ENCODE results near the gene ABHD17C. TPM values are rescaled to one million over a fixed set of nuclear protein-coding genes. Genes with fewer than 3 reads are reported as not detected.
A peak's percentile ranks its signal among the peaks of the same experiment; 100 is the strongest.

Gene ABHD17C
- polyA plus RNA-seq, 1 donor (not counting 4 experiments of a cell fraction or from before 2014, with no cell fraction given), result 23.3 TPM

DNA sequence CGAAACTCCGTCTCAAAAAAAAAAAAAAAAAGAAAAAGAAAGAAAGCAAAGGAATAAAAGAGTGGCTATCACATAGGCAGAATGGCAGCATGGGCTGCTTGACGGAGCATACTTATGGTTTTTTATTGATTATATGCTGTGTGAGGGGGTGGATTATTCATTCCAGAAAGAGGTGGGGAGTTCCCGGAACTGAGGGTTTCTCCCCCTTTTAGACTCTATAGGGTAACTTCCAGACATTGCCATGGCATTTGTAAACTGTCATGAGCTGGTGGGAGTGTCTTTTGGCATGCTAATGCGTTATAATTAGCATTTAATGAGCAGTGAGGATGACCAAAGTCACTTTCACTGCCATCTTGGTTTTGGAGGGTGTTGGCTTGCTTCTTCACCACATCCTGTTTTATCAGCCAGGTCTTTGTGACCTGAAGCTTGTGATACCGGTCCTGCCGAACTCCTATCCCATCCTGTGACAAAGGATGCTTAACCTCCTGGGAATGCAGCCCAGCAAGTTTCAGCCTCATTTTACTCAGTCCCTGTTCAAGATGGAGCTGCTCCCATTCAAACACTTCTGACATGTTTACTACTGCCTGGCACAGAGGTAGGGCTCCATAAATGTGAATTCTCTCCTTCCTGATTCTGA, 15.8 kb upstream of the ABHD17C start:
- Histone ChIP-seq H3K79me2 (ENCODE audit: control insufficient read depth, insufficient read depth, low read length) (no peaks in the 10 kb centered on the region), H2AFZ (ENCODE audit: control insufficient read depth, low read length) (peak overlapping the region; percentile 81), H3K4me1 (ENCODE audit: control insufficient read depth, extremely low read depth, insufficient read depth, low read length) (peaks cover 21% of the 10 kb centered on the region), H3K4me2 (ENCODE audit: control insufficient read depth, extremely low read depth, insufficient read depth, low read depth, low read length) (peak overlapping the region; percentile 64), H3K9ac (ENCODE audit: control insufficient read depth, extremely low read depth, insufficient read depth, low read length) (peak overlapping the region; percentile 20), H3K27ac (ENCODE audit: control insufficient read depth, insufficient read depth, low read length) (peak overlapping the region; percentile 90), H4K20me1 (ENCODE audit: control insufficient read depth, extremely low read depth, insufficient read depth, low read length) (no peaks in the 10 kb centered on the region), H3K4me3 (ENCODE audit: control insufficient read depth in 2 of 3, extremely low read depth in 1 of 3, insufficient read depth in 2 of 3, low read depth in 1 of 3, low read length in 3 of 3) (peak overlapping the region in 1 of 3 experiments; percentile 41), H3K9me3 (ENCODE audit: control insufficient read depth, low read depth, low read length) (no peaks in the 10 kb centered on the region), H3K27me3 (ENCODE audit: control insufficient read depth, extremely low read depth, insufficient read depth, low read length) (no peaks in the 10 kb centered on the region), H3K9me1 (ENCODE audit: control insufficient read depth, extremely low read depth, insufficient read depth, low read length) (no peaks in the 10 kb centered on the region), H3K36me3 (ENCODE audit: control insufficient read depth in 2 of 2, extremely low read depth in 1 of 2, insufficient read depth in 2 of 2, low read length in 2 of 2) (no peaks in the 10 kb centered on the region)
- DNase-seq (ENCODE audit: low read depth, low spot score) (peak; percentile 61), FAIRE-seq (peak; percentile 93)
- TF ChIP-seq, protein P1, sequence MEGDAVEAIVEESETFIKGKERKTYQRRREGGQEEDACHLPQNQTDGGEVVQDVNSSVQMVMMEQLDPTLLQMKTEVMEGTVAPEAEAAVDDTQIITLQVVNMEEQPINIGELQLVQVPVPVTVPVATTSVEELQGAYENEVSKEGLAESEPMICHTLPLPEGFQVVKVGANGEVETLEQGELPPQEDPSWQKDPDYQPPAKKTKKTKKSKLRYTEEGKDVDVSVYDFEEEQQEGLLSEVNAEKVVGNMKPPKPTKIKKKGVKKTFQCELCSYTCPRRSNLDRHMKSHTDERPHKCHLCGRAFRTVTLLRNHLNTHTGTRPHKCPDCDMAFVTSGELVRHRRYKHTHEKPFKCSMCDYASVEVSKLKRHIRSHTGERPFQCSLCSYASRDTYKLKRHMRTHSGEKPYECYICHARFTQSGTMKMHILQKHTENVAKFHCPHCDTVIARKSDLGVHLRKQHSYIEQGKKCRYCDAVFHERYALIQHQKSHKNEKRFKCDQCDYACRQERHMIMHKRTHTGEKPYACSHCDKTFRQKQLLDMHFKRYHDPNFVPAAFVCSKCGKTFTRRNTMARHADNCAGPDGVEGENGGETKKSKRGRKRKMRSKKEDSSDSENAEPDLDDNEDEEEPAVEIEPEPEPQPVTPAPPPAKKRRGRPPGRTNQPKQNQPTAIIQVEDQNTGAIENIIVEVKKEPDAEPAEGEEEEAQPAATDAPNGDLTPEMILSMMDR (optimal IDR thresholded peaks at IDR 0.05 in 1 of 3, IDR thresholded peaks at IDR 0.05 in 1 of 3, conservative IDR thresholded peaks at IDR 0.05 in 1 of 3; ENCODE audit: extremely low read depth in 1 of 3, insufficient read depth in 2 of 3, low read length in 3 of 3), result no peak
- TF ChIP-seq EZH2 (IDR thresholded peaks at IDR 0.05; ENCODE audit: low read length), result no peak
- dilution Hi-C loops (cut with MboI; ENCODE audit: extremely low pct_ligation_motif_present, low sequenced_read_pairs), result loop anchor here (25.0 kb wide), 1 partner anchor 92 kb away; no protein-coding TSS in a partner anchor

DNA sequence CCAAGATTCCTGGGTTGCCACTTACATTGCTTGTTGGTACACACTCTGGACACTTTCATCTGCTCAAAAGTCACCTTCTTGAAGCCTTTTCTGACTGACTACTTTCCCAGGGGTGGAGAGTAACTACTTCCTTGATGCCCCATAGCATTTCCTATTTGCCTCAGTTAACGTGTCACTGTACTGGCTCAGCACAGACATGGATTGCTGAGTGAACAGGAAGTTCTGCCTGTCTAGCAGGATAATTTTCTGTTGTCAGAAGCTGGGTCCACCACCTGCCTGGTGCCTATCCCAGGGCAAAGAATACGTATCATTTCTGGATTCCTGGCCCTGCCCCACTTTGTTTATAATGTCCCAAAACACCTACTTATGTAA, 15.3 kb upstream of the ABHD17C start:
- Histone ChIP-seq H3K4me1 (ENCODE audit: control insufficient read depth, extremely low read depth, insufficient read depth, low read length) (peaks cover 19% of the 10 kb centered on the region), H3K4me3 (ENCODE audit: control insufficient read depth in 2 of 3, extremely low read depth in 1 of 3, insufficient read depth in 2 of 3, low read depth in 1 of 3, low read length in 3 of 3) (peak overlapping the region in 1 of 3 experiments; percentile 41), H3K79me2 (ENCODE audit: control insufficient read depth, insufficient read depth, low read length) (no peaks in the 10 kb centered on the region), H3K9ac (ENCODE audit: control insufficient read depth, extremely low read depth, insufficient read depth, low read length) (peak overlapping the region; percentile 20), H3K9me3 (ENCODE audit: control insufficient read depth, low read depth, low read length) (no peaks in the 10 kb centered on the region), H2AFZ (ENCODE audit: control insufficient read depth, low read length) (peak overlapping the region; percentile 81), H3K27me3 (ENCODE audit: control insufficient read depth, extremely low read depth, insufficient read depth, low read length) (no peaks in the 10 kb centered on the region), H3K9me1 (ENCODE audit: control insufficient read depth, extremely low read depth, insufficient read depth, low read length) (no peaks in the 10 kb centered on the region), H3K4me2 (ENCODE audit: control insufficient read depth, extremely low read depth, insufficient read depth, low read depth, low read length) (peak overlapping the region; percentile 64), H4K20me1 (ENCODE audit: control insufficient read depth, extremely low read depth, insufficient read depth, low read length) (no peaks in the 10 kb centered on the region), H3K36me3 (ENCODE audit: control insufficient read depth in 2 of 2, extremely low read depth in 1 of 2, insufficient read depth in 2 of 2, low read length in 2 of 2) (no peaks in the 10 kb centered on the region), H3K27ac (ENCODE audit: control insufficient read depth, insufficient read depth, low read length) (peak overlapping the region; percentile 90)
- TF ChIP-seq EZH2 (IDR thresholded peaks at IDR 0.05; ENCODE audit: low read length), result no peak
- TF ChIP-seq, protein P1 (optimal IDR thresholded peaks at IDR 0.05 in 1 of 3, IDR thresholded peaks at IDR 0.05 in 1 of 3, conservative IDR thresholded peaks at IDR 0.05 in 1 of 3; ENCODE audit: extremely low read depth in 1 of 3, insufficient read depth in 2 of 3, low read length in 3 of 3), result no peak
- dilution Hi-C loops (cut with MboI; ENCODE audit: extremely low pct_ligation_motif_present, low sequenced_read_pairs), result loop anchor here (25.0 kb wide), 1 partner anchor 92 kb away; no protein-coding TSS in a partner anchor
- FAIRE-seq (no peak), DNase-seq (ENCODE audit: low read depth, low spot score) (no peak)

All from keratinocyte (primary cell).